H54 (cell line): ENCODE results near the gene KCNQ1.

Source experiments
- DNase-seq: peaks from one replicate; pipeline ENCODE4 v3.0.0; 2011; ENCODE audit warnings: low spot score, mixed read lengths; ENCODE audit not compliant: insufficient read length
- FAIRE-seq: peaks from 3 replicates; lab custom pipeline; 2011; peaks lifted over from hg19 to GRCh38; lab: Jason Lieb, UNC
- POLR2A ChIP-seq: IDR thresholded peaks from 2 replicates; pipeline ENCODE4 v1.6.1; 2011; ENCODE audit warnings: low read depth, mild to moderate bottlenecking, low read length

The KCNQ1 gene

DNA sequence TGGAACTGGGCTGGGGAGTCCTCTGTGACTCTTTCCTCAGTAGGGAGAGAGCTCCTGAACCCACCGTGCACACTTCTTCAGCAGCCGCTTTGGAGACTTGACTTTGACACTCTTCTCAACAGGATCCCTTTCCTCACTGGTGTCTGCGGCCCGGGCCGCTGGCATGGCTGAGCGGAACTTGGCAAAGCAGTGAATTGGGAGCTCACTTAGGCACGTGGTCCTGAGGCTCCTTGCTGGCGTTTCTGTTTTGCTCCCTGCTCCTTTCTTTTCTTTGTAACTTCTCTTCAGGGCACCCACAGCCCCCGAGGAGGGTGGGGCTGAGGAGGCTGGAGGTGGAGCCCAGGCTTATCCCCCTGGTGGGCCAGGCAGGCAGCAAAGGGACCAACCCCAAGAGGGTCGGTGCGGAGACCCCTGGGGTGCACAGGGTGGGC lies 263.4 kb downstream of the KCNQ1 start:
- TF ChIP-seq POLR2A = no peak
- DNase-seq = no peak
- no peak for FAIRE-seq

DNA sequence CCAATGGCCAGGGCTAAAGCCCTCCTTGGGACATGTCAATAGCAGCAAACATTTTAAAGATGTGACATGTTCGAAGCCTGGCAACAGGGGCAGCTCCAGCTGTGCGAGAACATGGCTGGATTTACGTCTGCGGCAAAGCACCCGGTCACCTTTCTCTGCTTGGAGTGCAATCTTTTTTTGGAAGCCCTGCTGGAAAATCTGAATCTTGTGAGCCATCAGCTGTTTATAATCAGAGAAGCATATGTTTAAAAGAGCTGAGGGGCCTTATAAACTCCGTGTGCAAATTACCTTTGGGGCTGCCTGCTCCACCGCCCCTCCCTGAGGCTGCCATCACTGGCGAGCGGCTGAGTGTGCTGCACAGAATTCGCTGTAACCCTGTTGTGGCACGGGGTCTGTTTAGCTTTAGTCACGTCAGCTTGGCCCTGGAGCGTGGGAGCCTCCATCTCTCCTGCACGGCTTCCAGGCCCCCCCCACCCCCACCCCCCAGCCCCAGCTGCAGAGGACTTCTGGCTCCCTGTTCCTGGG lies 264.0 kb downstream of the KCNQ1 start:
- DNase-seq (no peak), FAIRE-seq (no peak)
- TF ChIP-seq POLR2A = no peak

DNA sequence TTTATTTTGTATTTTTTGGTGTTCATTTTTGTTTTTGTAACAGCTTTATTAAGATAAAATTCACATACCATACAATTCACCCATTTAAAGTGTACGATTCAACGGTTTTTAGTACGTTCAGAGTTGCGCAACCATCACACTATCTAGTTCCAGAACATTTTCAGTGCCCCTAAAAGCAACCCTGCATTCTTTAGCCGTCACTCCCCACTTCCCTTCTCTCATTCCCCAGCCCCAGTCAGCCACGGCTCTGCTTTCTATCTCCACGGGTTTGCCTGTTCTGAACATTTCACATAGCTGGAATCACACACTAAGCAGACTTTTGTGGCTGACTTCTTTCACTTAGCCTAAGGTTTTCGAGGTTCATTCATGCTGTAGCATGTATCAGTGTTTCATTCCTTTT lies 264.6 kb downstream of the KCNQ1 start:
- no peak for TF ChIP-seq POLR2A
- FAIRE-seq (no peak), DNase-seq (no peak)

DNA sequence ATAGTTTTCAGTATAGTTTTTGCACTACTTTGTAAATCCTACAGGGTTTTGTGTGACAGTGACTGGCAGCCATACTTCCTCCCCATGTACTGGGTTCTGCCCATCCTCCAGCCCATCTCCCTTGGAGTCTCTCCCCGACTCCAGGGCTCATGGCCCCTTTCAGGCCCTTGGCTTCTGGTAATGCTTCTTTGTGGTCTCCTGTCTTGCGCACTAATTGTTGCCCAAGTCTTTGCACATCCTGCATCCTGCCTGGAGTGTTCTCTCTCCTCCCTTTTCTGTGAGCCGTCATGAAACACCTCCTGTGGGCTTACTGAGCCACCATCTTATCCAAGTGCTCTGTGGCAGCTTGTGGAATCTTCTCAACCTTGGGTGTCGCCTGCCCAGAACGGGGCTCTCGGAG lies 266.4 kb downstream of the KCNQ1 start:
- no peak for DNase-seq
- no peak for FAIRE-seq
- TF ChIP-seq POLR2A = no peak

DNA sequence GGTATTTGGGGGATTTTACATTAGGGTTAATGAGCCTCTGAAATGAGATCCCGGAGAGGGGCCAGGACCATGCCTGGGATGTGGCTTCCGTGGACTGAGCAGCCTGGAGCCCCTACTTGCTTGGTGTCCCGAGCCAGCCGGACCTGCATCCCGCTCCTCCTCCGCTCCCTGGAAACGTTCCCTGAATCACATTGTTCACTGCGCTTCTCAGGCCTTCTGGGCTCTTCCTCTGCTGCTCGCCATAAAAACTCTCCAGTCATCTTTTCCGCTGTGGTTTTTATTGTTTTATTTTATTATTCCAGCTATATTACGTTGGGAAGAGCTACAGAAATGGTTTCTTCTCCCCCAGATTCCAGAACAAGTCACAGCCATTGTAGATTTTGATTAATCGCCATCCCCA lies 268.3 kb downstream of the KCNQ1 start:
- FAIRE-seq (no peak), DNase-seq (no peak)
- no peak for TF ChIP-seq POLR2A

DNA sequence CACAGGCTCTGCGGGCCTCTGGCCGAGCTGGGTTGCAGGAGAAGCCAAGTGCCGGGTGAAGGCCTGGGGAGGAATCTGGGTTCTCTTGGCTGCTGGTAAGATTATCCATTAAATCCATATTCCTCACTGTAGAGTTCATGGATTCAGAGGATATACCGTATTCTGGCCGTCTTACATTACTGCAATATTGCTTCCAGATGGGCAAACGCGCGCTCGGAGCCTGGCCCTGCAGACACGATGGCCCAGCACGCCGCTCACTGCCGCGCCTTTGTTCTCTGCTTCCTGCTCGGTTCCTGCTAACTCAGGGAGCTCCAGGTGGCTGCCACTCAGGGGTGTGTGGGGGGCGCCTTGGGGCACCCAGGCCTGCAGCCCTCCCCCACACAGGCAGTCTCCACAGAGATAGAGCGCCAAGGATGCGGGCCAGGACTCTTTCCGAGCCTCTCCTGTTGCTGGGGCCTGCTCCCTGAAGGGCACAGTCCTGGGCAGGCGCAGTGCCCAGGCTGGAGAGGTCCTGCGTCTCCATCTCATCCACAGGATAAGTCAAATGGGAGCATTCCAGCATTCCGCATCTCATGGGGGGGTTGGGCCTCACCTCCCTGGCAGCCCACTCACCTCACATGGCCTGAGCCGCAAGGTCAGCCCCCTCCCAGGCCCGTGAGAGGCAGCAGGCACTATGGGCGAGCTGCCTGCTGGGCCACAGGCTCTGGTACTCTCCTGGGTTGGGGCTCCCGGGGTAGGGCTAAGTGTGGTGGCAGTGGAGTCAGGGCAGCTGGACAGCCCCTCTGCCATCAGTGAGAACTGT lies 269.1 kb downstream of the KCNQ1 start:
- FAIRE-seq (no peak), DNase-seq (no peak)
- no peak for TF ChIP-seq POLR2A

DNA sequence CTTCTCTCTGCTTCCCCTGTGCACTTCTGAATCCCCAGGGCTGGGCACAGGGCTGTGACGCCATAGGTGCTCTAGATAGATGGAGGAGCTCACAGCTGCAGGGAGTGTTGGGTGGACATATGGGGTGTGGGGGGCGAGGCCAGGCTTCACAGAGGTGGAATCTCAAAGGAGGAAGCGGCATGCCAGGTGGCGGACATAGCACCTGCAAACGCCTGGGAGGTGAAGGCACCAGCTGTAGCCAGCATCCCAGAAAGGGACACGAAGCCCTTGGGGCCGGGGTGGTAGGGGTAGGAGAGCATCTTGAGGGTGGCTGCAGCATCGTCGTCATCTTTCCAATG lies 269.6 kb downstream of the KCNQ1 start:
- FAIRE-seq = no peak
- DNase-seq = no peak
- TF ChIP-seq POLR2A = no peak

DNA sequence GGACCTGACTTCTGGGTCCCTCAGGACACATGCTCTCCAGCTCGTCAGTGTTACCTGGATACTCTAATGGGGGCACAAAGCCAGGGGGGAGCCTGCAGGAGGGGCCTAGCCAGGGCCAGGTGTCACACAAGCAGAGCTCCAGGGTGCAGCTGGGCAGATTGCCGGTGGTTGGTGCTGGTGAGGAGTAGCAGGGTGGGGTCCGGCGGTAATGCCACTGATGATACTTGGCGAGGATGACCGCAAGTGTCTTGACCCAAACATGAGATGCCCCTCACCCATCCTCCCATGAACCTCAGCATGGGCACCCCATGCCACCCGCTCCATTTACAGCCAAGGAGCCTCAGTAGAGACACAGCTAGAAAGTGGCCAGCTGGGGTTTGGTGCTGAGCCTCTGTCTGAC lies 270.1 kb downstream of the KCNQ1 start:
- TF ChIP-seq POLR2A = no peak

DNA sequence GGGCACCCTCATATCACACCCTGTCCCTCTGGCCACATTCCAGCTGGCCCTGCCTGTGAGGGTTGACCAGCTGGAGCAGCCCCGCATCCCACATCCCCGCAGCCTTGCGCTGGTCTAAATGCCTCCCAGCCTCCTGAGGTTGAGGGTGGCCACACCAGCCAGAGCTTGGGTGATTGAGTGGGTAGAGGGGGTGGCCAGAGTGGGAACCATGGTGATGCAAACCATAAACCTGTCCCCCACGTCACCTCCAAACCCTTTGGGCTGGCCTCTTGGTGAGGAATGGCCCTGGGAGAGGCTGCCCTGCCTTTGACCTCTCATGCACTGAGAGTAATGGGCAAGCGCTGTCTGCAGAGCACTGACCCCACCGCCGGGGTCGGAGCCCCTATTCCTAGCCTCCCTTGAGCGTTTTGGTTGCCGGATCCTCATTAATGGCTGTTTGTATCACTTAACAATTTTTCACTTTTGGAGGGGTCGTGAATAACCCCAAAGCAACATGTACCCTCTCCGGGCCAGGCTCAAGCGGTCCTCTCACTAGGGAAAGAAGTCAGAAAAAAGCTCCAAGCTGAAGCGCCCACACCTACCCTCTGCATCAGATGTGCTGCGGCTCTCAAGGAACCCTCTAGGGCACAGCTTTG lies 271.0 kb downstream of the KCNQ1 start:
- FAIRE-seq = no peak
- DNase-seq = no peak
- no peak for TF ChIP-seq POLR2A

More for the DNA sequence above, 270.1 kb downstream of the KCNQ1 start:
- DNase-seq = no peak
- no peak for FAIRE-seq

DNA sequence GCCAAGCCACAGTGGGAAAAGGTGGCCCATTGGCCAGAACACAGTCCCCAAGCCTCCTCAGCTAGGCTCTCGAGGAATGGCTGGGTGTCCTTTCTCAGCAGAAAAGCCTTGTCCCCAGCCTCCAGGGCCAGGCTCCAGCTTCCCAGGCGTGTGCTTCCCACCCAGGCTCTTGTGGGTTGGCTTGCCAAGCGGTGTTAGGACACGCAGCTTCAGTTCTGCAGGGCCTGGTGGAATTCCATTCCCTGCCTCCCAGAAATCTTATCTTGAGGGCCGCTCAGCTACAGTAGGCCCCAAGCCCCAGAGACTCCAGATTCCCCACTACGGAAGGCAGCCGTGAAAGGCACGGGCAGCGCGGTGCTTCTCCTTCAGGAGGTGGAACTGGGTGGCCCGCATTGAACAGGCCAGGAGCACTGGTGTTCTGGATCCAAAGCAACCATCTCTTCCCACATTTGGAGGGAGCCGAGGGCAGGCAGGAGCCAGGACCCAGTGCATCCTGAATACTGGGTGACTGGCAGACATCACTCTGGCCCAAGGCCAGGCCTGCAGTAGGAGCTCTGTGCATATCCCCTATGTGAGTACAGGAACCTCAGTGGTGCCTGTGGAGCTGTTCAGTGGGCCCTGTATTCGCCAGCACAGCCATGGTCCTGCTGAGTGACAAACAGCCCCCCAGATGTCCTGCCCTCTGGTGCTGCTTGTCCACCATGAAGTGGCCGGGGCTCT lies 271.7 kb downstream of the KCNQ1 start:
- TF ChIP-seq POLR2A = no peak

DNA sequence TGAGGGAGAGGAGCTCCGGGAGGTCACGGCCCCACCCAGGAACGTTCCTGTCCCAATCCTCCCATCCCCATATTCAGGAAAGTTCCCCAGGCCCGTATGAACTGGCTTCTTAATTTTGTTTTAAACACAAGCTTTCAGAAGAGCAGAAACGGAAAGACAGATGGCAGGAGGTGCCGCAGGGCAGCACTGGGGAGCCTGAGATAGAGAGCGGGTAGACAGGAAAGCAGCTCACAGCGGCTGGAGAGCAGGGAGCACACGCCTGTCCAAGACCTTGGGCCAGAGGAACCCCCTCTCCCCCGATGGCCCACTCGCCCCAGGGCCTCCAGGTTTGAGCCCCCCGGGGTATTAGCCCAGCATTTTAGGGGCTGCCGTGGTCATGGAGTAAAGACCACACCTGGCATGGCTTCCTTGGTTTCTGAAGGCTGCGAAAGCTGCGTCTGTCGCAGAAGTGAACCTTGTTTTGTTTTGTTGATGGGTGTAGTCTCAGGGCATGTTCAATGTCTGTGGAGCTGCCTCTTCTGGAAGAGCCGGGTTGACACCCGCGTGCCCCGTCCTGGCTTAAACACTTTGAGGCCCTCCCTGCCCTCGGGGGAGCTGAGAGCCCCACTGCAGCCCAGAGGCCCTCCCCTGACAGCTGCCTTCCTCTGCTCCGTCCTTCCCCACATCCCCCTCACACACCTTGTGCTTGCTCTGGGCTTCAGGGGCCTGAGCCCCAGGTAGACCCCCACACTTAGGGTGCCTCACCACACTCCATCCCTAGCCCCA lies 272.9 kb downstream of the KCNQ1 start:
- FAIRE-seq (no peak), DNase-seq (no peak)
- no peak for TF ChIP-seq POLR2A

More for the DNA sequence above, 271.7 kb downstream of the KCNQ1 start:
- FAIRE-seq = no peak
- DNase-seq = no peak

DNA sequence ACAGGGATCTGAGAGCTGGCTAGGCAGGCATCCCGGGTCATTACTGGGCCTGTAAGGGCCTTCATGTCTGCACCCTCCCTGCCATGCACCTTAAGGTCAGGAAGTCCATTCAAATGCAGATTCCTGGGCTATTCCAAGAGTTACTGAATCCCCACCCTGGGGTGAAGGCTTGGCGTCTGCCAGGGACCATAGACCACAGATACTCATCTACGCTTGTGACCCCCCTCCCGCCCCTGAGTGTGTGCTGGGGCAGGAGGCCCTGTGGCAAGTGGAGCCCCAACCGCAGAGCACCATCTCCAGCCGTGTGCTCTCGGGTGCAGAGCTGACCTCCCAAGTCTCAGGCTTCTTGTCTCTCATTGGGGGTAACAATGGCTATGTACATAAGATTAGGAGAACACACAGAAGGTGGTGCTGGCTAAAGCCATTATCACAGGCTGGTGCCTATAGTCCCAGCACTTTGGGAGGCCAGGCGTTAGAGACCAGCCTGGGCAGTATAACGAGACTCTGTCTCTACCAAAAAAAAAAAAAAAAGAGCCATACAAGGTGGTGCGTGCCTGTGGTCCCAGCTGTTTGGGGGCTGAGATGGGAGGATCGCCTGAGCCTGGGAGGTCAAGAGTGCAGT lies 274.1 kb downstream of the KCNQ1 start:
- TF ChIP-seq POLR2A = no peak
- FAIRE-seq = no peak
- no peak for DNase-seq

DNA sequence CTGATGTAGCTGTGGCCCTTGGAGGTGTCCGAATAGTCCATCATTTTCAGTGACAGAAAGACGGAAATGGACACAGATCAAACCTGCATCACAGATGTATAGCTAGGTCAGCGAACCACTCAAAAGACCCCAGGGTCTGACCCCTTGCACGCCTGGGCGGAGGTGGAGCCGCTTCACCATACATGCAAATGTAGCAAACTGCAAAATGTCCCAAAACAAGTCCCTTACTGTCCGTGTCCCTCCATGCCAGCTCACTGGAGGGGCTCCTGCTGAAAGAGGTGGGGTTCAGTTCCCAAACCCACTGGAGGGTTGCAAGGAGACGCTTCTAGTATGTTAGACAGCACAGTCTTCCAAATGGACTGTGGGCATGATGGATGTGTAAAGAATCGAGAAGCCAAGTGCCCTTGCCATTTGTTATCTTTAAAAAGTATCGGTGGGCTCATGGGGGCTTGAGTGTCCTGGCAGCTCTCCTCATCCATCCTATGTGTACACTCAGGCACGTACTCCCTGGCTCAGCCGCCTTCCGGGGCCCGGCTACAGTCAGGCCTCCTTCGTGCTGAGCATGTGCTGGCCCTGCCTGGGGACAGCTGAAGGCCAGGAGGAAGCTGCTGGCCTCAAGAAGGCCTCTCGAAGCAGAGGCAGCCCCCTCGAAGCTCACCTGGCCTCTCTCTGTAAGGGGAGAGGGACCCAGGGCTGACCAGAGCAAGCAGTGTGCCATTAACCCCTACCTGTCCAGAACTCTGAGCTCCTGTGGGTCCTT lies 275.2 kb downstream of the KCNQ1 start:
- 0 out of 2 replicates have a peak, but pooled peaks have one; percentile 4 for TF ChIP-seq POLR2A
- FAIRE-seq = no peak

More for the DNA sequence above, 275.2 kb downstream of the KCNQ1 start:
- DNase-seq = no peak
